Fibroblast of skin of back (primary cell): Measurements from ENCODE around the gene TMTC4.
A peak's percentile ranks its signal among the peaks of the same experiment; 100 is the strongest.
"Not testable (repeated sequence)": the region's sequence is repeated elsewhere in the genome, so short reads cannot be mapped to it uniquely, and the experiment has no call there.

Experiments
- DNase-seq: peaks from one replicate; pipeline ENCODE4 v3.0.0-alpha.2; 2013

The TMTC4 gene

DNA sequence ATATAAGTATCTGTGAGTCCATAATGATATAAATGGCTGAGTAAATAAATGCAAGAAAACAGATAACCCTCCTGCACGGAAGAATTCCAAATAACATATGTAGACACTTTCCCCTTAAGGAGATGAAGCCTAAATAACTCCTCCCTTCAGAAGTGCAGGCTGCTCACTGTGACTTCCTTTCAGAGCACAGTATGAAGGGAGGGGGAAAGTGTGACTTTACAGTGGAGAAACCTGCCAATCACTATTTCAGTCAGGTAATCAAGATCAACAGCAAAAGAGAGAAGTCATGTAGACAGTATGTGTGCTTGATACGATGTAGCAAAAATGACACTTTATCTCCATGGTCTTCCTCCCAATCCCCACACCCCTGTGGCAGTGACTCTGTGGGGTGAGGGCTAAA, 93.1 kb downstream of the TMTC4 start:
- DNase-seq: no peak

DNA sequence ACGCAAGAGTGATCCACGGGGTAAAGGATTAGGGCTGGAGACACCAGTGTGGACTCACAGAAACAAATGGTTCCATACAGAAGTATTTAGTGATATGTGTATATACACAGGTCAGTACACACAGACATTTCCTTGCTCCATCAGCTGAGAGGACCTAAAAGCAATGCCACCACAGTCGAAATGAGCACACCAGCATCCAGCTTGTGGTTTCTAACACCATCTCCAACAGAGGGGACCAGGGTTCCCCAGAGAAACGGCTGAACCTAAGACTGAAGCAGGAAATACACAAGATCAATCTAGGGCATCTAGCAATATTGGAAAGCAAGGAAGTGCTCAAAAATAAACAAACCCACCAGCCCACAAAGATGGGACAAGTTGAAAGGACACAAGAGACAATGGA, 93.6 kb downstream of the TMTC4 start:
- no peak for DNase-seq

DNA sequence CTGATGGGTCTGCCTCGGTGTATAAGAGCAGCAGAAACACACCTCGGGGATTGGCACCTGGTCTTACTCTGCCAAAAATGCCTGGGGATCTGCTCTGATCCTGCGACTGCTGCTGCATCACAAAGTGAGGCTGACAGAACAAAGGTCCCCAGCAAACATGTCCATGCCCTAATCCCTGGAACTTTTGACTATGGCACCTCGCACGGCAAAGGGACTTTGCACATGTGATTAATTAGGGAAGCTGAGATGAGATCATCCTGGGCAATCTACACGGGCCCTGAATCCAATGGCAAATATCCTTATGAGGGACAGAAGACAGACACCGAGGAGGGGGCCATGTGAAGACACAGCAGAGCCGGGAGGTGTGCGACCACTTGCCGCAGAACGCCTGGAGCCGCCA, 94.5 kb downstream of the TMTC4 start:
- DNase-seq: no peak

DNA sequence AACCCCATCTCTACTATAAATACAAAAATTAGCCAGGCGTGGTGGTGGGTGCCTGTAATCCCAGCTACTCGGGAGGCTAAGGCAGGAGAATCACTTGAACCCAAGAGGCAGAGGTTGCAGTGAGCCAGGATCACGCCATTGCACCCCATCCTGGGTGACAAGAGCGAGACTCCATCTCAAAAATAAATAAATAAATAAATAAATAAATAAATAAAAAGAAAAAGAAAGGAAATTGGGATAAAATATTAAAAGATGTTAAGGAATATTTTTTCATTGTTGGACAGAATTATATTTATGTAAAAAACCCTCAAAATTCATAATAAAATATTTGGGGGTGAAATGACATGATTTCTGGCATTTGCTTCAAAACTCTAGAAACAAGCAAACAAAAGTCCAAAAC, 97.4 kb downstream of the TMTC4 start:
- not testable (repeated sequence) for DNase-seq

DNA sequence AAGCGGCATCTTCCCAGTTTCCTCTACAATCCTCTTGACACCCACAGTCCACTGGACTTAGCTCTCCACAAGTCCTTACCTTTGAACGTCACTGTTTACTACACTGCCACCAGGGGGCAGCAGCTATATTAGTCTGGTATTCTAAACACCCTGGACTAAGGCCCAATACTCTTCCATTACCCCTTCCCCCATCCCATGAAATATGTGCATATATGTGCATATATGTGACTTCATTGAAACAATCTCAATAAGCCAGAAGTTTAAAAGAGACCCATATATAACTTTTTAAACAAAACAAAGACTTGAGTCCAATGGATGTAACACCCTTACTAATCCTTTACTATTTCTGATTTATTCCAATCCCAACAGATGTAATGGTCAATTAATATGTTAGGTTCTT, 101.5 kb downstream of the TMTC4 start:
- DNase-seq: peak; percentile 71

DNA sequence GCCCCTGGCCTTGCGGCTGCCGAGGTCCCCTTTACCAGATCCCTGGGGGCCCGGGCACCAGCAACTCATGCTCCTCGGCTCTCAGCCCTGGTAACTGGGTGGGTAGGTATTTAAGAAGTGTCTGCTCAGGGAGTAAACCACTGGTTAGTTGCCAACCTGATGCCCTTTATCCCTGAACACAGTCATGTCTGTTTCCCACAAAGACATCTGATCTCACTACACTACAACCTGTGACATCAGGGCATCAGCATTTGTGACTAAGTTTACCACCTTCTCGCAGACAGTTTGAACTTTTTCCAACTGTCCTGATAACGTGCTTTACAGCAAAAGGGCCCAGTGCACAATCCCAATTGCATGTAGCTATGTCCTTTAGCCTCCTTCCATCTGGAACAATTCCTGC, 108.1 kb downstream of the TMTC4 start:
- no peak for DNase-seq

DNA sequence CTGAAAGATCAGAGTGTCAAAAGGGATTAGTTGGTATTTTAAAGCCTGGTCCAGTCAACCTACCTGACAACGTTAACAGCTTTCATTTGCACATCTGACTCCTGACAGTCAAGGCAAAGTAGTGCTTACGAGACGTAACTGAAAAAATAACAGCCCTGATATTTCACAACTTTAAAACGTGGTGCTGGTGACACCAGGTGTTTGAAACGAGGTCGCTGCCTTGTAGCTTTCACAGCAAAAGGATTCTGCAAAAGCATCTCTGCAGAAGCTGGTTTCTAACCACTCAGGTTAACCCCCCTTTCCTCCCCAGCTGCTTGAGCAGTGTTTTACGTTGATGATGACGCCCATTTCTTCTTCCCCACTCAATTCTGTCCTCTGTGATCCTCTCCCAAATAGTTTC, 109.3 kb downstream of the TMTC4 start:
- no peak for DNase-seq

DNA sequence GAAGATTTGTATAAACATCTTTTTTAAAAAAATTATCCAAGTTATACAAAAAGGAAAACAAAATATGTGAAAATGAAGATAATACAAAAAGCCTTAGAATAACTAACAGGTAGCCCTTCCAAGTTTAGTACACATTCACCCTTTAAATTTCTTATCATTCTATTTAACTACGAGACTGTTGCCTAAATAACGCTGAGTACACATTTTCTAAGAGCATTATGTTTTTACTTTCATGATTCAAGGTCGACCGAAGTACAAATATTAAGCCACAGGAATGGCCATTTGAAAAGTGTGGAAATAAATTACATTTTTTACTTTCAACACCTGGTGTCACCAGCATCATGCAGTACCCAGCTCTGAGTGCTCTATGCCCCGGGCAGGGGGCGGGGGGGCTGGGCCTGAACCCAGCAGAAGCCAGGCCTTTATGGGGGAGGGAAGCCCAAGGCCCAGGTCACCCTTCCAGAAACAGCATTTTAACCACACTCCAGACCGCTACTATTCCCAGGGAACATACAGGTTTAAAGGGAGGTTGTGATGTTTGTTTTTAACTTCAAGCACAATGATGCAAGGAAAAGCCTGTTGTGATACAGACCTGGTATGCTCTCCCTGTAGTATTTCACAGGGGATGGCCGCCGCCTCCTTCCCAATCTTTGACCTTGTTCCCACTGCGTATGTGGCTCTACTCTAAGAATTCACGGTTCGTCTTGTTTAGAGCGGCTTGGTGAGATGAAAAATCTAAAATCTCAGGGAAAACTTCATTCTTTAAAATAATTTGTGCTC, 110.0 kb downstream of the TMTC4 start:
- no peak for DNase-seq

DNA sequence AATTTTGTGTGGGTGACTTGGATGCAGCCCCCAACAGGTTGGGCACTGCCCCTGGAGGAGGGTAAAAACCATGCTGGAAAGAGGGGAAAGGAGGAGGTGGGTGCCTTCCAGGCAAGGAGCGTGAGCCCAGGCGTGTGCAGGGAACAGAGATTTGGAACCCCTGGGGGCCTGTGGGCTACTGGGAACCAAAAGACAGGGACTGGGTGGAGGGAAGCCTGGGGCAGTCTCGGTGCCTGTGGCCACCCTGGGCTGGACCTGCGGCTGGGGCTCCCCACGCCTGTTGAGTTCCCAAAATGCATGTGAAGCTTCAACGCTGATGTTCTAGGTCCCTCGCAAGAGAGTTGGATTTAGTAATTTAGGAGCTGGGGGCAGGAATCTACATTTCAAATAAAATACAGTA, 110.8 kb downstream of the TMTC4 start:
- no peak for DNase-seq

DNA sequence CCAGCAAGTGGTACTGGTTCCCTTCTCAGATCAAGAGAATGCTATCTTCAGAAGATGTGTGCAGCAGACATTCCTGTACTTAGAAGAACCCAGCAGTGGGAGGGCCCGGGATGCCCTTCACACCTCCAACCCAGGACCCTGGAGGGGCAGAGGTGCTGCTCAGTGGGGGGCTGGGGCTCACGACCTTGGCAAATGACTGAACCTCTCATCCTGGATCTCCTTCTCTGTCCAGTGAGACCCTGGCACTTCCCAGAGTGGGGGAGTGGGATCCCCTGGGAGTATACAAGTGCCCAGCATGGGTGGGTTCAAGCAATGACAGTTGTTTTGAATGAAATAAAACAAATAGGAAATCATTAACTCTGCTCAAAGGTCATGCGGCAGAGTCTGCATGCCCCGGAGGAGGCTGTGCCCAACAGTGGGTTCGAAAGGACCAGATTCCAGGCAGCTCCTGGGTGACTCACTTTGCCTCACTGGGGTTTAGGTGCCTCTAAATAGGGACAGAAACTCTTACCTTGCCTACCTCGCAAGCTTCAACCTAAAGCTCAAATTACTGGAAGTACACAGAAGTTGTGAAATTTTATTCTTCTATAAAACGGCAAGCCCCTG, 112.9 kb downstream of the TMTC4 start:
- DNase-seq: no peak

DNA sequence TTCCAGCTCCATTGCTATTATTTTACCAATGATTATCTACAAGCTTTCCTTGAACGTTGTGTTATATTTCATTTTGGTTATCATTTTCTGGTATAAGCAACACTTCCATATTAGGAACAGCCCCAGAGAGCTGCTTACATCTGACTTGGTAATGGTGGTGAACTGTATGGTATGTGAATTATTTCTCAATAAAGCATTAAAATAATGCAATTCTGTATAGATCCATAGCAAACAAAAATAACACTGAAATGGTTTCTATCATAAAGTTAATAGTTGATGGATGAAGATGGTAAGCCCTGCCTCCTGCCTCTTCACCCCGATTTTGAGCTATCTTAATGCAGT, 113.5 kb downstream of the TMTC4 start:
- DNase-seq: no peak

DNA sequence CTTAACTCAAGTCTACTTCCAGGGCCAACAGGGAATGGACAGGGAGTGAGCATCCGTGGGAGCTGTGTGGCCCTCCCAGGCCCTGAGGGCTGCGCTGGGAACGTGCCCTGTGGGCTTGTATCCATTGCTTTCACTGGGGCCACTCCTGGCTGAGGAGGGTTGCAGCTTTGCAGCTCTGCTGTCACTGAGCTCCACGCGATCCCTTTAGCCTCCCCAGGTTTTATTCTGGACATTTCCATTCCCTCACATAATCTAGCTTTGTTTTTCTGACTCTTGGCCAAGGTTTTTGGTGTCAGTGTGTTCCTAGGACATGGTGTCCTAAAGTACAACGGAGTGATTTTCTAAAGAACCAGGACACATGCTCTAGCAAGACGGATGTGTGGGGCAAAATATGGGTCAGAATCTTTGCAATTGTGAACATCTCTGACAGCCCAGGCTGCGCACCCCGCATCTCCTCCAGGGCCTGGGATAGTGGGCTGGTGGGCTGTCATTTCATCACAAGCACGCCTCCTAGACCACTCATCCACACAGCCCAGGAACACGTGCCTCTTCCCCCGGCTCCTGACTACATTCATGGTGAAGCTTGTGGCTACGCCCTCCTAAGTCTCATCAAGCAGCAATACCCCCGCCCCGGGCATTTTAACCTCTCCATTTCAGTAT, 114.0 kb downstream of the TMTC4 start:
- no peak for DNase-seq

DNA sequence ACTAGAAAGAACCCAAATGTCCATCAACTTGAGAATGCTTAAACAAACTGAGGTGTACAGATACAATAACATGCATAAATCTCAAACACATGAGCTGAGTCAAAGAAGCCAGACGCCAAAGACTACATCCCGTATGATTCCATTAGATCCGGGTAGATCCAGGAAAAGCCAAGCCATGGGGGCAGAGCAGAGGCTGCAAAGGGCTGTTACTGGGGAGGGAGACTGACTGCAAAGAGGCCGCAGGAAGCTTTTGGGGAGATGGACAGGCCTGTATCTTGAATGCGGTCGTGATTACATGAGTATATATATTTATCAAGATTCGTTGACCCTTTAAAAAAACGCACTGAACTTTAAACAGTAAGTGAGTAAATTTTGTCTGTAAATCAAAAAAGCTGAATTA, 114.7 kb downstream of the TMTC4 start:
- no peak for DNase-seq
